Measurements from ENCODE around the gene GRIK3.

GRIK3 gene

GRCh38 chr1:36847761-36848160, 186.6 kb downstream of the GRIK3 start:
- DNase-seq (ENCODE audit: low read depth, low spot score), result no peak
- no peak for TF ChIP-seq CTCF (IDR thresholded peaks at IDR 0.05; ENCODE audit: low read depth, low read length)
- H3K4me3 ChIP-seq (ENCODE audit: low read depth, low read length), result no peak overlapping the region
- in situ Hi-C loops (cut with HindIII; ENCODE audit: low sequenced_read_pairs), result no loop called here

- in situ Hi-C loops (cut with HindIII; ENCODE audit: low sequenced_read_pairs), result no loop called here
- no peak for TF ChIP-seq CTCF (IDR thresholded peaks at IDR 0.05; ENCODE audit: low read depth, low read length)
- no peak for DNase-seq (ENCODE audit: low read depth, low spot score)
- no peak overlapping the region for H3K4me3 ChIP-seq (ENCODE audit: low read depth, low read length)
Observed at GRCh38 chr1:36847186-36847585, 187.1 kb downstream of the GRIK3 start.

GRCh38 chr1:36846357-36846756, 188.0 kb downstream of the GRIK3 start:
- no peak overlapping the region for H3K4me3 ChIP-seq (ENCODE audit: low read depth, low read length)
- no peak for TF ChIP-seq CTCF (IDR thresholded peaks at IDR 0.05; ENCODE audit: low read depth, low read length)
- DNase-seq (ENCODE audit: low read depth, low spot score), result no peak
- in situ Hi-C loops (cut with HindIII; ENCODE audit: low sequenced_read_pairs), result no loop called here

- in situ Hi-C loops (cut with HindIII; ENCODE audit: low sequenced_read_pairs), result no loop called here
- no peak overlapping the region for H3K4me3 ChIP-seq (ENCODE audit: low read depth, low read length)
- DNase-seq (ENCODE audit: low read depth, low spot score), result no peak
- no peak for TF ChIP-seq CTCF (IDR thresholded peaks at IDR 0.05; ENCODE audit: low read depth, low read length)
Observed at GRCh38 chr1:36845802-36846201, 188.5 kb downstream of the GRIK3 start.

- no peak for DNase-seq (ENCODE audit: low read depth, low spot score)
- no peak for TF ChIP-seq CTCF (IDR thresholded peaks at IDR 0.05; ENCODE audit: low read depth, low read length)
- H3K4me3 ChIP-seq (ENCODE audit: low read depth, low read length), result no peak overlapping the region
- in situ Hi-C loops (cut with HindIII; ENCODE audit: low sequenced_read_pairs), result no loop called here
Observed at GRCh38 chr1:36844917-36845316, 189.4 kb downstream of the GRIK3 start.

GRCh38 chr1:36843906-36844610, 190.3 kb downstream of the GRIK3 start:
- no peak overlapping the region for H3K4me3 ChIP-seq (ENCODE audit: low read depth, low read length)
- no peak for DNase-seq (ENCODE audit: low read depth, low spot score)
- in situ Hi-C loops (cut with HindIII; ENCODE audit: low sequenced_read_pairs), result no loop called here
- TF ChIP-seq CTCF (IDR thresholded peaks at IDR 0.05; ENCODE audit: low read depth, low read length), result no peak
